ENCODE measurements around the gene CSMD2.

CSMD2 gene

GRCh38 chr1:33464552-33464951, 700.5 kb downstream of the CSMD2 start:
- no peak for DNase-seq (ENCODE audit: low read depth, low spot score)
- no peaks in the 10 kb centered on the region for H3K36me3 ChIP-seq (ENCODE audit: control insufficient read depth, insufficient read depth, low read length)
- H3K4me3 ChIP-seq (ENCODE audit: low read length) = no peak overlapping the region
- H3K27ac ChIP-seq (ENCODE audit: low read length) = no peak overlapping the region
- H3K4me1 ChIP-seq (ENCODE audit: control insufficient read depth, insufficient read depth, low read length) = no peaks in the 10 kb centered on the region
- H3K9me3 ChIP-seq (ENCODE audit: control insufficient read depth, insufficient read depth, low read length) = no peaks in the 10 kb centered on the region
- no CpG with 5 or more reads among the region's 3 CpGs for WGBS (ENCODE audit: insufficient coverage, insufficient read length)
- H3K27me3 ChIP-seq (ENCODE audit: control insufficient read depth, insufficient read depth, low read length) = no peaks in the 10 kb centered on the region

Data from iPS DF 6.9 (cell line).